OCI-LY3 (cell line): ENCODE measurements around the gene SFXN4.

ENCODE experiments used
- CTCF ChIP-seq: fragments of 200-600, 300-600 bp; sonication (generic); IDR thresholded peaks from 2 replicates; pipeline ENCODE4 v1.5.1; 2014; ENCODE audit warnings: antibody characterized with exemption, low read length, low read depth
- EZH2phosphoT487 ChIP-seq: fragments of 200-600 bp; shearing (Covaris generic); IDR thresholded peaks from 2 replicates; pipeline ENCODE4 v1.6.1; 2018; ENCODE audit warnings: antibody characterized with exemption, mixed run types, low read depth

- TF ChIP-seq CTCF: no peak
- no peak for TF ChIP-seq EZH2phosphoT487
Observed at GRCh38 chr10:119133949-119134348, 31.6 kb downstream of the SFXN4 start.
